ENCODE measurements around the gene TRIM41. TPM values are rescaled to one million over a fixed set of nuclear protein-coding genes. Genes with fewer than 3 reads are reported as not detected.

TRIM41 gene
- polyA plus RNA-seq, 2 donors = 14.2 to 19.5 TPM

DNA sequence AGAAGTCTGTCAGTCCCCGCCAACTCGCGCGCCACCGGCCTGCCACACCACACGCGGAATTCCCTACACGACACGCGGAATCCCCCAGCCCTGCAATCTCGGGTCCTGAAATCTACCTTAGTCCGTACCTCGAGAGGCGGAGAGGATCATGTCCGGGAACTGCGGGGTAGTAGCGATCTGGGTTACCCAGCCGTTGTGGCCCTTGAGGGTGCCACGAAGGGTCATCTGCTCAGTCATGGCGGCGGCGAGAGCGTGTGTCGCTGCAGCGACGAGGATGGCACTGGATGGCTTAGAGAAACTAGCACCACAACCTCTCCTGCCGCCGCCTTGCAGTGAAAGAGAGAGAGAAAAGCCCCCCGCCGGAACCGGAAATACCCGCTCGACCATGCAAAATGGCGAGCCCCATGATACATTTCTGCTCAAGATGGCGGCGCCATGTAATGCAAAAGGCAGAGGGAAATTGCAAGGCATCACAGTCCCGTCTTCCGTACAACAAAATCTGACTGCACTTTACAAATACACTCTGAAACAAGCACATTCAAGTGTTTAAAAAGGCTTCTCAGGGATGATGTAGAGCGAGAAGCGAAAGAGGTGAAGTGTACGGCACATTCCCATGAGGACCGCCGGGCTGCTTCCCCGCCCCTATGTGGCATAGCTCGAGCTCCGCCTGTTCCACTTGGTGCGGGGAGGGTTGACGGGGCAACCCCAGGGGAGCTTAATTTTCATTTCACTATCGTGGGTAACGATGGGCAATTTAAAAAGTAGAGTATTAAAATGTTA is 20.7 kb downstream of the TRIM41 start, which contains the start of gene RACK1:
RACK1 (minus strand) TSS at position 343 of the 780 bp plus-strand sequence; CDS start at position 237, 106 bp downstream.
- no peaks in the 10 kb centered on the region for H3K27me3 ChIP-seq (ENCODE audit: control insufficient read depth in 1 of 2, insufficient read depth in 2 of 2, low read length in 2 of 2)
- H3K27ac ChIP-seq (ENCODE audit: low read depth in 2 of 2, low read length in 1 of 2) = peak within 1 kb of the TSS; percentile 89 to 98
- H3K36me3 ChIP-seq (ENCODE audit: control insufficient read depth in 2 of 2, insufficient read depth in 2 of 2, low read length in 1 of 2) = peaks cover 11 to 23% of the 10 kb centered on the region in 2 donors
- peaks cover 10 to 18% of the 10 kb centered on the region in 2 donors for H3K4me1 ChIP-seq (ENCODE audit: control insufficient read depth in 2 of 2, insufficient read depth in 2 of 2, low read length in 1 of 2)
- H3K9me3 ChIP-seq (ENCODE audit: control insufficient read depth in 2 of 2, insufficient read depth in 1 of 2, low read depth in 1 of 2, low read length in 1 of 2) = no peaks in the 10 kb centered on the region
- H3K4me3 ChIP-seq (ENCODE audit: low read depth in 1 of 2, low read length in 2 of 2) = peak within 1 kb of the TSS; percentile 89
- 0 to 1% methylated on average over 50 of the region's 50 CpGs for WGBS, 2 donors

DNA sequence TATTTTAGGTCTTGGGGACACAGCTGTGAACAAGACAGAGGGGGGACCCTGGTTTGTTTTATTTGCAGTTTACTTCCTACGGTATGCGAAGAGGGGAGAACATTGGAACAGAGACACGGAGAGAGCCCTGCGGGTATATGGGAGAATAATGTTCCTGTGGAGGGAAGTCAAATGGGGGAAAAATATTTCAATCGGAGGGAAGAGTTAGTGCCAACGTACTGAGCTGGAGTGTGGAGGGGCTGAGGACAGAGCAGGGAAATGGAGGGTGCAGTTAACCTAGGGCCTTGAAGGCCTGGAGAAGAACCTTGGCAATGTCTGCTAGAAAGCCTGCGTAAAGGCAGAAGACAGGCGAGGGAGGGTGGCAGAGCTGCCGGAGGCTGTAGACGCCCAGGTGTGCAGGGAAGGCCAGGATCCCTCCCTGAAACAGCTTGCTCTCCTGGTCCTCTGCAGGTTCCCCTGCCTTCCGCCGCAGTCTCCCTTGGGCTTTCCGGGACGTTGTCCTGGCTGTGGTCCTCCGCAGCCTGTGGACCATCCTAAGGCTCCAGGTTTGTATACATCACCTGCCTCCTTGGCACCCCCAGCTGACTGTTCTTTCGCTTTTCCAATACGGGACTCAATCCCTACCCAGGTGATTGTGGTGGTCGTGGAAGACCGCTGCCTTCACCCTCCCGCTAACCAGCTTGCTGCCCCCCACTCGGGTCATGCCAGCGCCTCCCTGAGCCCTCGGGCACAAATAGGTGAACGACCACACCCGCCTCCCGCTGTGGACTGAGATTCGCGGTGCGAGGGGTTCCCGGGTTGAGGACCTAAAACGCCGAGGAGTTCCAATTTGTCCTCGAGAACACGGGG is 22.6 kb downstream of the TRIM41 start:
- no peaks in the 10 kb centered on the region for H3K27me3 ChIP-seq (ENCODE audit: control insufficient read depth in 1 of 2, insufficient read depth in 2 of 2, low read length in 2 of 2)
- peak overlapping the region; percentile 73 to 82 for H3K4me3 ChIP-seq (ENCODE audit: low read depth in 1 of 2, low read length in 2 of 2)
- peaks cover 10 to 18% of the 10 kb centered on the region in 2 donors for H3K4me1 ChIP-seq (ENCODE audit: control insufficient read depth in 2 of 2, insufficient read depth in 2 of 2, low read length in 1 of 2)
- H3K27ac ChIP-seq (ENCODE audit: low read depth in 2 of 2, low read length in 1 of 2) = peak overlapping the region; percentile 93 to 99
- H3K9me3 ChIP-seq (ENCODE audit: control insufficient read depth in 2 of 2, insufficient read depth in 1 of 2, low read depth in 1 of 2, low read length in 1 of 2) = no peaks in the 10 kb centered on the region
- H3K36me3 ChIP-seq (ENCODE audit: control insufficient read depth in 2 of 2, insufficient read depth in 2 of 2, low read length in 1 of 2) = peaks cover 8 to 13% of the 10 kb centered on the region in 2 donors
- 25 to 26% methylated on average over 32 to 34 of the region's 34 CpGs for WGBS, 2 donors

DNA sequence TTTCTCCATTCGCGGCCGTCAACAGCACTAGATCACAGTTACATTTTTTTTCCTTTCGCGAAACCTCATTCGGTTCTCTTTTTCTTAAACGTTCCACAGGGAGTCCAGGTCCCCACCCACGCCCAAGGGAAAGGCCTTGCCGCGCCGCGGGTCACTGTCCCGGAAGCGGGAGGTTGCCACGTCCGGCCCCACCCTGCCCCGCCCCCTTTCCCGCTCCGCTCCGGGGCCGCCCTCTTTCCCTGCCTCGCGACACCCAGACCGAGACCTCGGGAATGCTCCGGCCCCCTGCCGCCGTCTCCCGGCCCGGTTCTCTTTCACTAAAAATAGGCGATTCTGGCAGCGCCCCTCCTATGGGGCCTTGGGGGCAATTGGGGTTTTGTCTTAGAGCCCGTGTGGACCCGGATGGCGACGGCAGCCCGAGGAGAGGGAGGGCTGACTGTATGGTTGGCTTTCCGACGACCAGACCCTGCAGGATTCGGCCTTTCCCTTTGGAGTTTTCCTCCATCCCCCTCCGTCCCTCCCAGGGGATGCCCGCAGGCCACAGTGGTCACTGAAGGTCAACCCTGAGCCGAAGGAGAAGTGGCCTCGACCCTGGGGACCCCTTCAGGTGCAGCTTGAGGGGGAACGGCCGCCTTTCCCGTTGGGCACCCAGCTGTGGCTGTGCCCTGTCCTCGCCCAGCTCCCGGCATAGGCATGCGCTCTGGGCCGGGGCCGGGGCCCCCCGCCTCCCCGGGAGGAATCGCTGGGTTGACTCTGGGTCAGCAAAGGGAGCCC is 23.4 kb downstream of the TRIM41 start:
- Histone ChIP-seq H3K9me3 (ENCODE audit: control insufficient read depth in 2 of 2, insufficient read depth in 1 of 2, low read depth in 1 of 2, low read length in 1 of 2) (no peaks in the 10 kb centered on the region), H3K27ac (ENCODE audit: low read depth in 2 of 2, low read length in 1 of 2) (peak overlapping the region; percentile 93 to 99), H3K4me1 (ENCODE audit: control insufficient read depth in 2 of 2, insufficient read depth in 2 of 2, low read length in 1 of 2) (peaks cover 10 to 16% of the 10 kb centered on the region in 2 donors), H3K4me3 (ENCODE audit: low read depth in 1 of 2, low read length in 2 of 2) (peak overlapping the region; percentile 73 to 82), H3K36me3 (ENCODE audit: control insufficient read depth in 2 of 2, insufficient read depth in 2 of 2, low read length in 1 of 2) (peaks cover 6 to 8% of the 10 kb centered on the region in 2 donors), H3K27me3 (ENCODE audit: control insufficient read depth in 1 of 2, insufficient read depth in 2 of 2, low read length in 2 of 2) (no peaks in the 10 kb centered on the region)
- 0 to 1% methylated on average over 54 to 55 of the region's 55 CpGs for WGBS, 2 donors

DNA sequence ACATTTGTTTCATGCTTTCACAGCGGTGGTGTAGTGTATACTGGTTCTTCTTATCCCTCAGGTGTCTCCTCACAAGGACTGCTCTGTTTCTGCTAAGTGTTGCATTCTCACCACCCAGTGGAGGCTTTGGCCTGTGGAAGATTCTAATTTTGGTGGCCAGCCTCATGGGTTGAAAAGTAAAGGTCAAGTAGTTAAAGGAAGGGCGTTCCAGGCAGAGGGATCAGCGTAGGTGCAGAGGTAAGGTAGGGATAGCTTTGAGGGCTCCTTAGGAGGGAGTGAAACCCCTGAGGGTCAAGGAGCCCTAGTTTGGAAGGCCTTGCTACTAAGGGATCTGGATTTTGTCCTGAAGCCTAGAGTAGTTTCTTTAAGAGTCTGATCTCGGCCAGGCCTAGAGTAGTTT is 25.2 kb downstream of the TRIM41 start:
- Histone ChIP-seq H3K9me3 (ENCODE audit: control insufficient read depth in 2 of 2, insufficient read depth in 1 of 2, low read depth in 1 of 2, low read length in 1 of 2) (no peaks in the 10 kb centered on the region), H3K36me3 (ENCODE audit: control insufficient read depth in 2 of 2, insufficient read depth in 2 of 2, low read length in 1 of 2) (no peaks in the 10 kb centered on the region), H3K27ac (ENCODE audit: low read depth in 2 of 2, low read length in 1 of 2) (peak overlapping the region in 1 of 2 donors; percentile 75), H3K4me3 (ENCODE audit: low read depth in 1 of 2, low read length in 2 of 2) (peak overlapping the region; percentile 33 to 82), H3K4me1 (ENCODE audit: control insufficient read depth in 2 of 2, insufficient read depth in 2 of 2, low read length in 1 of 2) (peaks cover 8 to 10% of the 10 kb centered on the region in 2 donors), H3K27me3 (ENCODE audit: control insufficient read depth in 1 of 2, insufficient read depth in 2 of 2, low read length in 2 of 2) (no peaks in the 10 kb centered on the region)
- 69 to 74% methylated on average over 4 of the region's 4 CpGs for WGBS, 2 donors

DNA sequence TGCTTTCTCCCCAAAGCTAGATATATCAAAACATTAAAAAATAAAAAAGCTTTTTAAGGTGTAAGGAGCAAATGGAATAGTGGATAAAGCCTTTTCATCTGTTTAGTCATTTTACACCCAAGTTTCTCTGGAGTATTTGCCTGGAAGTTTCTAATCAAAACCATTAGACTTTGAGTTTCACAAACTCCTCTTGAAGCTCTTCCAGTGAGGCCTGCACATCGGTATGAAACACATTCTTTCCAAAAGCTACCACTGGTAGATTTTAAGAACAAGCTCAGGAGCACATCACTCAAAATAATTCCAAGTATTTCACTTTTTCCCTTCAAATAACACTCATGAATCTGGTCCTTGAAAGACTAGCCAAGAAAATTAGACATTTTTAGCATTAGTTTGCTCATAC is 32.2 kb downstream of the TRIM41 start:
- Histone ChIP-seq H3K27ac (ENCODE audit: low read depth in 2 of 2, low read length in 1 of 2) (no peak overlapping the region), H3K27me3 (ENCODE audit: control insufficient read depth in 1 of 2, insufficient read depth in 2 of 2, low read length in 2 of 2) (no peaks in the 10 kb centered on the region), H3K4me3 (ENCODE audit: low read depth in 1 of 2, low read length in 2 of 2) (no peak overlapping the region), H3K4me1 (ENCODE audit: control insufficient read depth in 2 of 2, insufficient read depth in 2 of 2, low read length in 1 of 2) (peaks cover 0 to 7% of the 10 kb centered on the region in 2 donors), H3K9me3 (ENCODE audit: control insufficient read depth in 2 of 2, insufficient read depth in 1 of 2, low read depth in 1 of 2, low read length in 1 of 2) (no peaks in the 10 kb centered on the region), H3K36me3 (ENCODE audit: control insufficient read depth in 2 of 2, insufficient read depth in 2 of 2, low read length in 1 of 2) (peaks cover 0 to 5% of the 10 kb centered on the region in 2 donors)
- WGBS, 2 donors = 46 to 52% methylated on average over 1 of the region's 1 CpG

DNA sequence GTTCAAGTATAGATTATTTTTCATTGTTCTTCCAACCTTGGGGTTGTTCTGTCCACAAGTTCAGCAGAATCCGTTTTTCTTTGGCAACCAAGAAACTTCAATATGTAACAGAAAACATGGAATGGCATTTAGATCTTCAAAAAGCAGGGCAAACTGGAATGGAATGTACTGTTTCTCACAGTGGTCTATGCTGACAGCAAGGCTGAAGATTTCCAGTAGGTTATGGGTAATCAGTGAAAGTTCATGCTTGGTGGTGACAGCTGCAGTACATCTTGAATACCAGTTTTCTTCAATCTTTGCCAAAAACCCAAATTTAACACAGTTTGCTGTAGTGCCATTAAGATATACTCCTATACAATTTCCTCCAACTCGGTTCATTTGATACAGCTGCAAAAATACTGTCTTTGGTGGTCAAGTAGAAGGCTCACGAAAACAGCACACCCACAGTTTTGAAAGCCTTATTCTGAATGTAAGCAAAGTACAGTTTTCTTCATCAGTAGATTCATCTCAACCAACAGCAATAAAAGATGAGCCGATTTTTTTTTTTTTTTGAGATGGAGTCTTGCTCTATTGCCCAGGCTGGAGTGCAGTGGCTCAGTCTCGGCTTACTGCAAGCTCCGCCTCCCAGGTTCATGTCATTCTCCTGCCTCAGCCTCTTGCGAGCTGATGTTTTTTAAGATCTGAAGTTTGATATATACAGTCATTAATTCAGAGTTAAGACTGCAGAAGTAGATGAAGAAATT is 32.9 kb downstream of the TRIM41 start:
- no peaks in the 10 kb centered on the region for H3K27me3 ChIP-seq (ENCODE audit: control insufficient read depth in 1 of 2, insufficient read depth in 2 of 2, low read length in 2 of 2)
- H3K9me3 ChIP-seq (ENCODE audit: control insufficient read depth in 2 of 2, insufficient read depth in 1 of 2, low read depth in 1 of 2, low read length in 1 of 2) = no peaks in the 10 kb centered on the region
- WGBS, 2 donors = 78 to 86% methylated on average over 7 of the region's 7 CpGs
- peaks cover 0 to 7% of the 10 kb centered on the region in 2 donors for H3K4me1 ChIP-seq (ENCODE audit: control insufficient read depth in 2 of 2, insufficient read depth in 2 of 2, low read length in 1 of 2)
- peaks cover 0 to 5% of the 10 kb centered on the region in 2 donors for H3K36me3 ChIP-seq (ENCODE audit: control insufficient read depth in 2 of 2, insufficient read depth in 2 of 2, low read length in 1 of 2)
- no peak overlapping the region for H3K4me3 ChIP-seq (ENCODE audit: low read depth in 1 of 2, low read length in 2 of 2)
- no peak overlapping the region for H3K27ac ChIP-seq (ENCODE audit: low read depth in 2 of 2, low read length in 1 of 2)

DNA sequence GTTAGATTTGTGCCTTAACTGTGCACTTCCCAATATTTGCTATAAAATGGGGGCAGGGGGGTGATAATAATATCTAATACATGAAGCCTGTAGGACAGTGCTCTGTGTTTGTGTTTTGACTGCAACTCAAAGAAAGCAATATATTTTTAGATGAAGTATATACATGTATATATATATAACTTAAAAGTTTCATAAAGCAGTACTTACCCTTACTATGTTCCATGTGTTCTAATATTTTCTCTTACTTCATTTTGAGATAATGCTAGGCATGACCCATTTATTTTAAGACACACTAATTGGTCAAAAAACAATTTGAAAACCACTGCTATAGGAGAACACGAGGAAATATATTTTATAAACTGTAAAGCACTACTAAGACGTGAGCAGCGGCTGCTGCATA is 35.5 kb downstream of the TRIM41 start:
- no peaks in the 10 kb centered on the region for H3K27me3 ChIP-seq (ENCODE audit: control insufficient read depth in 1 of 2, insufficient read depth in 2 of 2, low read length in 2 of 2)
- H3K36me3 ChIP-seq (ENCODE audit: control insufficient read depth in 2 of 2, insufficient read depth in 2 of 2, low read length in 1 of 2) = peaks cover 0 to 2% of the 10 kb centered on the region in 2 donors
- no peak overlapping the region for H3K27ac ChIP-seq (ENCODE audit: low read depth in 2 of 2, low read length in 1 of 2)
- 57 to 68% methylated on average over 3 of the region's 3 CpGs for WGBS, 2 donors
- H3K4me3 ChIP-seq (ENCODE audit: low read depth in 1 of 2, low read length in 2 of 2) = no peak overlapping the region
- no peaks in the 10 kb centered on the region for H3K9me3 ChIP-seq (ENCODE audit: control insufficient read depth in 2 of 2, insufficient read depth in 1 of 2, low read depth in 1 of 2, low read length in 1 of 2)
- peaks cover 0 to 10% of the 10 kb centered on the region in 2 donors for H3K4me1 ChIP-seq (ENCODE audit: control insufficient read depth in 2 of 2, insufficient read depth in 2 of 2, low read length in 1 of 2)

DNA sequence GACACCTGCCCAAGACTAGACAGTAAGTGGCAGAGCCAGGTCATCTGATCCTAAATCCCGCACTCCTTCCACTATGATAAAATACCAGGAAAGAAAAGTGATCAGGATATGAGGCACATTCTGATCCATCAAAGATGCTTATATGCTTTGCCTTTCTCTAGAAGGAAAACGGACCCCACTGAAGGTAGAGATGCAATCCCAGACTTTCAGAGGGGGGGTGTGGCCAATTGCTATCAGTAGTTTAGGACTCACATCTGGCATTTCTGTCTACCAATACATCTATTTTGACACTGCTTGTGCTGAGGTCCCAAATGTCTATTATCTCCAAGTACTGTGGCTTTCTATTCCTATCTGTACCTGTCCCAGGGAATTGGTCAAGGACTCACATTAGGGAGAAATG is 36.2 kb downstream of the TRIM41 start:
- peak overlapping the region; percentile 69 to 82 for H3K4me3 ChIP-seq (ENCODE audit: low read depth in 1 of 2, low read length in 2 of 2)
- H3K27me3 ChIP-seq (ENCODE audit: control insufficient read depth in 1 of 2, insufficient read depth in 2 of 2, low read length in 2 of 2) = no peaks in the 10 kb centered on the region
- H3K27ac ChIP-seq (ENCODE audit: low read depth in 2 of 2, low read length in 1 of 2) = no peak overlapping the region
- 31 to 36% methylated on average over 2 of the region's 2 CpGs for WGBS, 2 donors
- H3K36me3 ChIP-seq (ENCODE audit: control insufficient read depth in 2 of 2, insufficient read depth in 2 of 2, low read length in 1 of 2) = no peaks in the 10 kb centered on the region
- peaks cover 0 to 10% of the 10 kb centered on the region in 2 donors for H3K4me1 ChIP-seq (ENCODE audit: control insufficient read depth in 2 of 2, insufficient read depth in 2 of 2, low read length in 1 of 2)
- no peaks in the 10 kb centered on the region for H3K9me3 ChIP-seq (ENCODE audit: control insufficient read depth in 2 of 2, insufficient read depth in 1 of 2, low read depth in 1 of 2, low read length in 1 of 2)
